Omental fat pad (tissue), 4 donors: ENCODE data around the gene ELFN1. TPM values are rescaled to one million over a fixed set of nuclear protein-coding genes. Genes with fewer than 3 reads are reported as not detected.

Source experiments
- ATAC-seq: fragments of 150-250 bp; one replicate; pipeline ENCODE4 v1.9.1; 2016; ENCODE audit warnings: mild to moderate bottlenecking, moderate library complexity; ENCODE audit not compliant: low FRiP score
- DNase-seq: peaks from one replicate; pipeline ENCODE4 v3.0.0-alpha.2; 2019; ENCODE audit warnings: low spot score
- total RNA-seq, 4 donors: library from RNA; depleted of rRNA; stranded (reverse); fragments of >200 nt; gene quantifications; one replicate each; pipeline ENCODE4 v1.1.0, GENCODE V29; 2016
- TF ChIP-seq, protein P1 (sequence below), 3 donors: fragments of 450-650 bp; IDR thresholded peaks; one replicate each; pipeline ENCODE4 v1.5.1; 2016 to 2017; ENCODE audit warnings: antibody characterized with exemption in 3 of 3, mild to moderate bottlenecking in 3 of 3, moderate library complexity in 2 of 3

Gene ELFN1
- 1 to 10 TPM; 3.8 to 6.0 (median 4.1) TPM for total RNA-seq

DNA sequence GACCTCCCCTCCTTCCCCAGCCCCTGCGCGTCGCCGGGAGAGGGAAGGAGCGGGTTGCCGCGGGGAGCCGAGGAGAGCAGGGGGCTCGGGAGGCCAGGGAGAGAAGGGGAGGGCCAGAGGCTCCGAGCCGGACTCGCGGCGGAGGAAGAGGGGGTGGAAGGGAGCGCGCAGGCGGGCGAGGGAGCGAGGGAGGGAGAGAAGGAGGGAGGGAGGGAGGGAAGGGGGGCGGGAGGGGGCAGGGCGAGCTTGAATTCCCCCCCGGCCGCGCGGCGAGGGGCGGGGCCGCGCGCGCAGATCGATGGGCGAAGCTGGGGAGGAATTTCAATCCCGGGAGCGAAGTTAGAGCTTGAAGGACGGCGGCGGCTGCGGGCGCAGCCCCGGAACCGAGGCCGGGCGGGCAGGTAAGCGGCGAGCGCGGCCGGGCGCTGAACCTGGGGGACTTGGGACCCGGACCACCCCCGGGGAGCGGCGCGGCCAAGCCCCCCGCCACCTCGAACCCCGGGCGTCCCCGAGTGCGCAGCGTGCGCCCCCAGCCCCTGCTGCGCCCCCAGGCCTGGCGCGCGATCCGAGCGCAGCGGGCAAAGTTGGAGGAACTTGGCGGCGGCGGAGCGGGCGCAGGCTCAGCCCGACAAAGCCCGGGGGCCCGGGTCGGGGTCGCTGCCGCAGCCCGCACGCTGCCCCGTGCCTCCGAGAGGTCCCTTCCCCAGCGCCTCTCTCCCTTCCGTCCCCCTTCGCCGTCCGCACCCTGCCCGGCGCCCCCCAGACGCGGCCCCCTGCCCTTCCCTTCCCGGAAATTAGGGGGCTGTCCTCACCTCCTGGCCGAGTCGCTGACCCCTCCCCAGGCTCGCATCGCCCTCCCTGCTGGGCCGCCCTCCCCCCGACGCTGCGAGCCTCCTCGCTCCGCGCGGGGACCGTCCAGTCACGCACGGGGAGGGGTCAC lies at the start of gene ELFN1:
Gene ELFN1, plus strand, starts transcription at position 324 of the 940 bp plus-strand sequence. CDS start 74,320 bp downstream, outside the sequence.
- ATAC-seq, result peak; percentile 20
- peak; percentile 21 for DNase-seq
- TF ChIP-seq, protein P1, sequence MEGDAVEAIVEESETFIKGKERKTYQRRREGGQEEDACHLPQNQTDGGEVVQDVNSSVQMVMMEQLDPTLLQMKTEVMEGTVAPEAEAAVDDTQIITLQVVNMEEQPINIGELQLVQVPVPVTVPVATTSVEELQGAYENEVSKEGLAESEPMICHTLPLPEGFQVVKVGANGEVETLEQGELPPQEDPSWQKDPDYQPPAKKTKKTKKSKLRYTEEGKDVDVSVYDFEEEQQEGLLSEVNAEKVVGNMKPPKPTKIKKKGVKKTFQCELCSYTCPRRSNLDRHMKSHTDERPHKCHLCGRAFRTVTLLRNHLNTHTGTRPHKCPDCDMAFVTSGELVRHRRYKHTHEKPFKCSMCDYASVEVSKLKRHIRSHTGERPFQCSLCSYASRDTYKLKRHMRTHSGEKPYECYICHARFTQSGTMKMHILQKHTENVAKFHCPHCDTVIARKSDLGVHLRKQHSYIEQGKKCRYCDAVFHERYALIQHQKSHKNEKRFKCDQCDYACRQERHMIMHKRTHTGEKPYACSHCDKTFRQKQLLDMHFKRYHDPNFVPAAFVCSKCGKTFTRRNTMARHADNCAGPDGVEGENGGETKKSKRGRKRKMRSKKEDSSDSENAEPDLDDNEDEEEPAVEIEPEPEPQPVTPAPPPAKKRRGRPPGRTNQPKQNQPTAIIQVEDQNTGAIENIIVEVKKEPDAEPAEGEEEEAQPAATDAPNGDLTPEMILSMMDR (IDR thresholded peaks at IDR 0.05), result no peak

DNA sequence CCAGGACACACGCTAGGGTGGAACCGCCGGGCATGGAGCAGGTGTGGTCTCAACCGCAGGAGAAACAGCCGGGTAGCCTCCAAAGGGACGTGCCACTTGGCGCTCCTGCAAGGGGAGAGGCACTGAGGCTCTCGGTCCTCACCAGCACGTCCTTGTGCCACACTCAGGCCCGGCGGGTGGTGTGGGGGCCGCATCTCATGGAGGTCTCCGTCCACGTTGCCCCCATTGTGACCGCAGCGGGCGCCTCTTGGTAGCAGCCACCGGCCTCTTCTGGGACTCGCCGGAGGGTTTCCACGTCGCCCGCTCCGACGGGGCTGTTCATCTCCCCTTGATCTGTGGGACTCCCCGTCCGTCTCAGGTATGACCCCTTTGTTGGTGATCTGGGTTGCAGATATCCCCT lies 49.2 kb upstream of the ELFN1 start:
- TF ChIP-seq, protein P1 (IDR thresholded peaks at IDR 0.05), result no peak
- no peak for ATAC-seq
- no peak for DNase-seq

DNA sequence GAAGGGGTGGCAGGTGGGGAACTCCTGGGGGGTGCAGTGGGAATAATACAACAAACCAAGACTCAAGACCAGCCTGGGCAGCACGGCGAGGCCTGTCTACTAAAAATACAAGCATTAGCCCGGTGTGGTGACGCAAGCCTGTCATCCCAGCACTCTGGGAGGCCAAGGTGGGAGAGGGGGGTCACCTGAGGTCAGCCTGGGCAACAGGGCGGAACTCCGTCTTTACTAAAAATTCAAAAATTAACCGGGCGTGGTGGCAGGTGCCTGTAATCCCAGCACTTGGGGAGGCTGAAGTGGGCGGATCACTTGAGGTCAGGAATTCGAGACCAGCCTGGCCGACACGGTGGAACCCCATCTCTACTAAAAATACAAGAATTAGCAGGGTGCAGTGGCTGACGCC lies 48.4 kb upstream of the ELFN1 start:
- TF ChIP-seq, protein P1 (IDR thresholded peaks at IDR 0.05), result no peak
- DNase-seq (no peak), ATAC-seq (no peak)

DNA sequence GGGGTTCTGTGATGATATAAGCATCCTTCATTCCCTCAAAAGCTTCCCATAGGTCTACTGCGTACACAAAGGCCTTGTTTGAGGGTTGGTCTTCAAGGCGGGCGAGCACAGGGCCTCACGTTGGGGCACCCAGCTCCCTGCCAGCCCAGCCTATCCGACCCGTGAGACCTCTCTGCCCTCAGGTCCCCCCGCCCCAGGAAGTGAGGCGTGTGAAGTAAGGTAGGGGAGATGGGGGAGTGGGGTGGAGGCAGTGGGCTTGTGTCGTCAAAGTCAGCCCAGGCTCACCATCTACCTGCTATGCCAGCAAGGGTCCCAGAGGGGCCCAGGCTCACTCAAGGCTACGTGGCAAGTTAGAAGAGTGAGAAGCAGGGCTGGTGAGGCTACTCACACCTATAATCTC lies 47.6 kb upstream of the ELFN1 start:
- ATAC-seq (no peak), DNase-seq (no peak)
- TF ChIP-seq, protein P1 (IDR thresholded peaks at IDR 0.05), result no peak

DNA sequence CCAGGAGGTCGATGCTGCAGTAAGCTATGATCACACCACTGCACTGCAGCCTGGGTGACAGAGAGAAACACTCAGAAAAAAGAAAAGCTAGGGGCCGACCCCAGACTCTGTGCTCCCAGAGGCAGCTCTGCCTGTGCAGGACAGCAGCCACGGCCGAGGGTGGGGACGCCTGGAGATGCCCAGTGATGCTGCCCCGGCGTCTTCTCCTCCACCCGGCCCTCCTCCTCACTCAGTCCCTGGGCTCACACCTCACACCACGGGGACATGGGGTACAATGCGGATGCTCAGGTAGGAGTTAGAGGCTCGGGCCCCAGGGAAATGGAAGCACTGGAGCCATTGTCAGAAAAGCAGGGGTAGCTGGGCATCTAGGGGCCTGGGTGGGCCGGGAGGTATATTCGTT lies 46.3 kb upstream of the ELFN1 start:
- DNase-seq, result no peak
- no peak for ATAC-seq
- TF ChIP-seq, protein P1 (IDR thresholded peaks at IDR 0.05), result no peak

- ATAC-seq (no peak), DNase-seq (no peak)
- TF ChIP-seq, protein P1 (IDR thresholded peaks at IDR 0.05), result no peak
Observed at GRCh38 chr7:1624999-1625927, 44.8 kb upstream of the ELFN1 start.
